ENCODE results near the gene MTHFD2L. TPM values are rescaled to one million over a fixed set of nuclear protein-coding genes. Genes with fewer than 3 reads are reported as not detected.
A peak's percentile ranks its signal among the peaks of the same experiment; 100 is the strongest.

The MTHFD2L gene
- total RNA-seq, 1 donor from 2014 or later: 14.7 TPM

GRCh38 chr4:74217365-74217764 is 59.4 kb downstream of the MTHFD2L start:
- H3K4me1 Mint-ChIP-seq (ENCODE audit: unreplicated experiment): peaks cover 26% of the 10 kb centered on the region
- no peak for DNase-seq (ENCODE audit: extremely low spot score, unreplicated experiment)
- H3K27ac Mint-ChIP-seq (ENCODE audit: unreplicated experiment): peak overlapping the region; percentile 62
- peaks cover 6% of the 10 kb centered on the region for H3K36me3 Mint-ChIP-seq (ENCODE audit: unreplicated experiment)
- no peak for TF ChIP-seq CTCF (IDR thresholded peaks at IDR 0.05)
- H3K9me3 Mint-ChIP-seq (ENCODE audit: unreplicated experiment): peaks cover 8% of the 10 kb centered on the region
- no peaks in the 10 kb centered on the region for H3K27me3 Mint-ChIP-seq (ENCODE audit: unreplicated experiment)
- H3K4me3 Mint-ChIP-seq (ENCODE audit: unreplicated experiment): no peak overlapping the region

GRCh38 chr4:74218201-74218600 is 60.3 kb downstream of the MTHFD2L start:
- H3K4me1 Mint-ChIP-seq (ENCODE audit: unreplicated experiment): peaks cover 26% of the 10 kb centered on the region
- no peak overlapping the region for H3K27ac Mint-ChIP-seq (ENCODE audit: unreplicated experiment)
- H3K27me3 Mint-ChIP-seq (ENCODE audit: unreplicated experiment): no peaks in the 10 kb centered on the region
- no peak for DNase-seq (ENCODE audit: extremely low spot score, unreplicated experiment)
- H3K36me3 Mint-ChIP-seq (ENCODE audit: unreplicated experiment): peaks cover under 1% of the 10 kb centered on the region
- TF ChIP-seq CTCF (IDR thresholded peaks at IDR 0.05): no peak
- no peaks in the 10 kb centered on the region for H3K9me3 Mint-ChIP-seq (ENCODE audit: unreplicated experiment)
- H3K4me3 Mint-ChIP-seq (ENCODE audit: unreplicated experiment): no peak overlapping the region

- Mint-ChIP-seq H3K9me3 (ENCODE audit: unreplicated experiment) (no peaks in the 10 kb centered on the region), H3K27ac (ENCODE audit: unreplicated experiment) (no peak overlapping the region), H3K27me3 (ENCODE audit: unreplicated experiment) (no peaks in the 10 kb centered on the region), H3K4me3 (ENCODE audit: unreplicated experiment) (no peak overlapping the region), H3K4me1 (ENCODE audit: unreplicated experiment) (peaks cover 32% of the 10 kb centered on the region), H3K36me3 (ENCODE audit: unreplicated experiment) (no peaks in the 10 kb centered on the region)
- no peak for TF ChIP-seq CTCF (IDR thresholded peaks at IDR 0.05)
- DNase-seq (ENCODE audit: extremely low spot score, unreplicated experiment): no peak
Measured at GRCh38 chr4:74219240-74219639, 61.3 kb downstream of the MTHFD2L start.

- H3K4me1 Mint-ChIP-seq (ENCODE audit: unreplicated experiment): peaks cover 17% of the 10 kb centered on the region
- no peak for DNase-seq (ENCODE audit: extremely low spot score, unreplicated experiment)
- no peak overlapping the region for H3K4me3 Mint-ChIP-seq (ENCODE audit: unreplicated experiment)
- no peaks in the 10 kb centered on the region for H3K27me3 Mint-ChIP-seq (ENCODE audit: unreplicated experiment)
- no peak for TF ChIP-seq CTCF (IDR thresholded peaks at IDR 0.05)
- H3K9me3 Mint-ChIP-seq (ENCODE audit: unreplicated experiment): no peaks in the 10 kb centered on the region
- peaks cover 7% of the 10 kb centered on the region for H3K36me3 Mint-ChIP-seq (ENCODE audit: unreplicated experiment)
- H3K27ac Mint-ChIP-seq (ENCODE audit: unreplicated experiment): no peak overlapping the region
Measured at GRCh38 chr4:74223098-74223497, 65.2 kb downstream of the MTHFD2L start.

- Mint-ChIP-seq H3K27me3 (ENCODE audit: unreplicated experiment) (no peaks in the 10 kb centered on the region), H3K4me3 (ENCODE audit: unreplicated experiment) (no peak overlapping the region), H3K9me3 (ENCODE audit: unreplicated experiment) (no peaks in the 10 kb centered on the region), H3K27ac (ENCODE audit: unreplicated experiment) (no peak overlapping the region), H3K4me1 (ENCODE audit: unreplicated experiment) (peaks cover 21% of the 10 kb centered on the region), H3K36me3 (ENCODE audit: unreplicated experiment) (peaks cover 8% of the 10 kb centered on the region)
- DNase-seq (ENCODE audit: extremely low spot score, unreplicated experiment): no peak
- TF ChIP-seq CTCF (IDR thresholded peaks at IDR 0.05): no peak
Measured at GRCh38 chr4:74223801-74224200, 65.9 kb downstream of the MTHFD2L start.

Data from osteocyte (in vitro differentiated cells).